IPS-20b (cell line): Measurements from ENCODE around the gene ZNF804A.

ENCODE experiments used
- H3K27ac ChIP-seq: one replicate; pipeline ENCODE4 v1.5.1; 2013; ENCODE audit warnings: low read length
- H3K27me3 ChIP-seq: 2 replicates; pipeline ENCODE4 v1.6.1; 2013; ENCODE audit warnings: mild to moderate bottlenecking, low read length, inconsistent platforms; ENCODE audit not compliant: insufficient read depth
- H3K36me3 ChIP-seq: 2 replicates; pipeline ENCODE4 v1.6.1; 2013; ENCODE audit warnings: low read depth, mild to moderate bottlenecking, inconsistent platforms, low read length, moderate library complexity; ENCODE audit not compliant: insufficient read depth
- H3K4me1 ChIP-seq: 2 replicates; pipeline ENCODE4 v1.6.1; 2013; ENCODE audit warnings: mild to moderate bottlenecking, control low read depth, inconsistent platforms, low read length, moderate library complexity; ENCODE audit not compliant: insufficient read depth
- H3K4me3 ChIP-seq: 2 replicates; pipeline ENCODE4 v1.5.1; 2013; ENCODE audit warnings: mild to moderate bottlenecking, low read length, inconsistent platforms
- H3K9ac ChIP-seq: 2 replicates; pipeline ENCODE4 v1.6.1; 2013; ENCODE audit warnings: low read depth, mild to moderate bottlenecking, inconsistent platforms, low read length, moderate library complexity
- H3K9me3 ChIP-seq: 2 replicates; pipeline ENCODE4 v1.6.1; 2013; ENCODE audit warnings: mild to moderate bottlenecking, low read depth, low read length, inconsistent platforms; ENCODE audit not compliant: insufficient read depth

ZNF804A gene

DNA sequence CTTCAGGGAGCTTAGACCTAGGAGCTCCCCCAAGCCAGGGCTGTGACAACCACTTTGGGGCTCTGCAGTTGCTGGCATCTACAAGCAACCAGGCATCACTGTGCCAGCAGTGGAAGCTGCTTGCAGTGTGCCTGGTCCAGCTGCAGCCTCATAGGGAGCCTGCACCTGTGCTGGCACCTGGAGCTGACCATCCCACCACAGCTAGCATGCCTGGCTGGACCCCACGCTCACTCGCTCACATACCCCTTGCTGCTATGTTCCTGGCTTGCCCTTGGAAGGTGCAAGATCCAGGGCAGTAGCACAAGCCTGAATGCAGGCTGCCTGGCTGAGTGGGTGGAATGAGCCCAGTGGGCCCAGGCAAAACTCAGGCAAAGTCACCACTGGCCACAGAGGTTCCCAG is 82.5 kb downstream of the ZNF804A start:
- 0 out of 2 replicates have a peak, but pooled peaks cover 4% of the 10 kb centered on the region for H3K9me3 ChIP-seq
- H3K36me3 ChIP-seq, result no peaks in the 10 kb centered on the region
- H3K4me3 ChIP-seq, result no peak overlapping the region
- H3K9ac ChIP-seq, result no peak overlapping the region
- H3K4me1 ChIP-seq, result no peaks in the 10 kb centered on the region
- no peak overlapping the region for H3K27ac ChIP-seq
- H3K27me3 ChIP-seq, result no peaks in the 10 kb centered on the region

DNA sequence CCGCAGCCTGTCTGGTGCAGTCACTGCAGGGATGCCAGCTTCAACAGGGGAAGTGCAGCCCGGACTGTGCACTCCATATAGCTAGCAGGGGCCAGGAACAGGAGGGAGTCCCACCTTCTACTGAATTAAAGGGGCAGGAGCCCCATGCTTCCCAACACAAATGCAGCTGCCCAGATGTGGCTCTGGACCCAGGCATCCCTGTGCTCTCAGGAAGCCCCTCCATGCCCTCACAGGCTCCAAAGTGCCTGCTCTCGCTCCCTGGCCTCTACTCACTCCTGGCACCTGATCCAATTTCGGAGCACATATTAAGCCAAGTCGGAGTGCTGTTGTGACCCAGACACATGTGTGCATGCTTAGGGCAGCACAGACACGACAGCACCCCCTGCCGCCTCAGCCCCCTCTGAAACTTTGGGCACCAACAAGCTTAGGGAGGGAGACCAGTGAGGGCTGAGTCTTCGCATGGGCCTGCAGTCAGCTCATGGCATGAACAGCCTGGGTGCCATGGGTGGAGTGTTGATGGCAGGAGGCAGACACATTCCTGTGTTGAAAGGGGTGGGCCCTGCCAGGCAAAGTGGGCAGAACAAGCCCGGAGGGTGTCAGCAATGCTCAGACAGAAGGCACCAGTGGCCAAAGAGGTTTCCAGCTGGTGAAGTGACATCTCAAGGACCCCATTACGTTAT is 83.5 kb downstream of the ZNF804A start:
- 0 out of 2 replicates have a peak, but pooled peaks cover 4% of the 10 kb centered on the region for H3K9me3 ChIP-seq
- H3K27me3 ChIP-seq, result no peaks in the 10 kb centered on the region
- no peak overlapping the region for H3K4me3 ChIP-seq
- no peak overlapping the region for H3K9ac ChIP-seq
- no peak overlapping the region for H3K27ac ChIP-seq
- no peaks in the 10 kb centered on the region for H3K36me3 ChIP-seq
- no peaks in the 10 kb centered on the region for H3K4me1 ChIP-seq

DNA sequence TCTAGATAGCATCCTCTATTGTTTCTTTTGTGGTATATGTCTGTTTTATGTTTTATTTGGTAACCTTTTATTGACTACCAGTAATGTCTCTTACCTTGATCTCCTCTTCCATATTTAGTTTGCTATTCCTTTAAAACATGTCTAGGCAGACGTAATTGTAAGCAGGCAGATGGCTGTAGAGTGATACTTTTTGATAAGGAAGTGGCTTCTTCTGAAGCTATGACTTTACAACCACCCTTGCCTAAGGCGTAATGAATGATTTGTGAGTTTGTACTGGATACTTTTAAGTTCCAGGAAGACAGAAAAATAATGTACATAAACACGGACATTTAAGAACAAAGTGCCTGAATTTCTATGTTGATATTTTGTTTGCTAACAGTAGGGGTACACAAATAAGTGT is 85.6 kb downstream of the ZNF804A start:
- no peak overlapping the region for H3K9ac ChIP-seq
- 0 out of 2 replicates have a peak, but pooled peaks cover 4% of the 10 kb centered on the region for H3K9me3 ChIP-seq
- no peaks in the 10 kb centered on the region for H3K27me3 ChIP-seq
- H3K36me3 ChIP-seq, result no peaks in the 10 kb centered on the region
- no peaks in the 10 kb centered on the region for H3K4me1 ChIP-seq
- no peak overlapping the region for H3K27ac ChIP-seq
- no peak overlapping the region for H3K4me3 ChIP-seq

DNA sequence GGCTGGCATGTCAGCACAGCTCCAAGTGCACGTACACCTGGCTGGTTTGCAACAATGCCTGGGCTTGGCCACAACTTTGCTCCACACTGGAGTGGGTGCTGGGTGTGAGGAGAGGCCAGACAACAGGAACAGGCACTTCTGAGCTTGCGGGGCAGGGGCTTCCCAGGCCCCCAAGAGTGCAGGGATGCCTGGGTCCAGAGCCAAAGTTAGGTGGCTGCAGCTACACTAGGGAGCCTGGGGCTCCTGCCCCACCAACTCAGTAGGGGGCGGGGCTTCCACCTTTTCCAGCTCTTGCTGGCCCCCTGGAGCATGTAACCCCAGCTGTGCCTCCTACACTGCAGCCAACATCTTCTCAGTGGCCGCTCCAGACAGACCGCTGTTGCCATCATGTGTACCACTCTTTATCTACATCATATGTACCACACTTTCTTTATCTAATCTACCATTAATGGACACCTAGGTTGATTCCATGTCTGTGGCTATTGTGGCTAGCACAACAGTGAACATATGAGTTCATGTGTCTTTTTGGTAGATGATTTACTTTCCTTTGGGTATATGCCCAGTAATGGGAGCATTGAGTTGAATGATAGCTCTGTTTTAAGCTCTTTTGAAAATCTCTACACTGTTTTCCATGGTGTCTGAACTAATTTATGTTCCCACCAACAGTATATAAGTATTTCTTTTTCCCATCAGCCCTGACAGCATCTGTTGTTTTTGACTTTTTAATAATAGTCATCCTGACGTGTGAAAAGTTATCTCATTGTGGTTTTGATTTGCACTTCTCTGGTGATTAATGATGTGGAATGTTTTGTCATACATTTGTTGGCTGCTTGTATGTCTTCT is 87.9 kb downstream of the ZNF804A start:
- Histone ChIP-seq H3K27ac (no peak overlapping the region), H3K4me1 (no peaks in the 10 kb centered on the region), H3K9me3 (no peaks in the 10 kb centered on the region), H3K9ac (no peak overlapping the region), H3K36me3 (no peaks in the 10 kb centered on the region), H3K27me3 (no peaks in the 10 kb centered on the region), H3K4me3 (no peak overlapping the region)

DNA sequence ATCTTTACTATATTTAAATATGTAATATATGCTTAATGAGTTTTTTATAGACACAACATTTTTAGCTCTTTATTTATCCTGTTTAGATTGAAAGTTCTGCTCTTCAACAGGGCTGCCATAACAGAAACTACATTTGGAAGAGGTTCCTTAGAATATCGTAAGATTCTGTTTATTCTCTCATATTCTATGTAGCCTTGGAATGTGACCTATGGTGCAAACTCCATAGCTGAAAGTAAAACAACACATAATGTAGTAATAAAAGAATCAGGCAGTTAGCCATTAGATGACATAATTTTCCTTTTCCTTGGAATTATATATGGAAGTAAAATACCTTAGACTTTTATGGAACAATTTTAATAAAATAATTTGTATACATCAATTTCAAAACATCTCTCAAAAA is 91.3 kb downstream of the ZNF804A start:
- Histone ChIP-seq H3K27me3 (no peaks in the 10 kb centered on the region), H3K36me3 (no peaks in the 10 kb centered on the region), H3K9ac (no peak overlapping the region), H3K4me1 (no peaks in the 10 kb centered on the region), H3K4me3 (no peak overlapping the region), H3K27ac (no peak overlapping the region), H3K9me3 (no peaks in the 10 kb centered on the region)

DNA sequence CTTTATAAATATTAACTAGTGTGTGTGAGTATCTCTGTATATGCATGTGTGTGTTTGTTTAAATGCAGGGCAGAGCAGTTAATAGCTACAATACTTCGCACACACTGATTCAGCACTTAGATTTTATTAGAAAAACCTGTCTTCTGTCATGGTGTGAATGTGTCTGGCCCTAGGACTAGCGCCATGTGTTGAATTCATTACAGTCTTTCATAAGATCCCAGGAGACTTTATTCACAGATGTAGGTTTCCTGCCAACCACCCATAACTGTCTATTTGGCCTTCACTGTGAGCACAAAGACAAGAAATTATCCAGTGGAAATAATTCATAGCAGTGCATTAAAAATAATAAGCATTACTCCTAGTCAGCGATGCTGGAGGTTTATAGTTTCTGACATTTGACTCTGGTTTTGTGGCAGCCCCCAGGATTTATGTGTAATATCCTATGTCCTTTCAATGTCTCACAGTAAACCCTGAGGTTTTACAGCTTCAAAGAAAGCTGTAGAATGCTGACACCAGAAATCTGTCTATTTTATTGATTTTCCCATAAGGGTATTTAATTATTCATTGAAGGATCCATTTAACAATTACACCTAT is 93.9 kb downstream of the ZNF804A start:
- H3K4me3 ChIP-seq, result no peak overlapping the region
- no peak overlapping the region for H3K9ac ChIP-seq
- H3K9me3 ChIP-seq, result no peaks in the 10 kb centered on the region
- H3K4me1 ChIP-seq, result no peaks in the 10 kb centered on the region
- H3K27ac ChIP-seq, result no peak overlapping the region
- H3K36me3 ChIP-seq, result no peaks in the 10 kb centered on the region
- H3K27me3 ChIP-seq, result no peaks in the 10 kb centered on the region

DNA sequence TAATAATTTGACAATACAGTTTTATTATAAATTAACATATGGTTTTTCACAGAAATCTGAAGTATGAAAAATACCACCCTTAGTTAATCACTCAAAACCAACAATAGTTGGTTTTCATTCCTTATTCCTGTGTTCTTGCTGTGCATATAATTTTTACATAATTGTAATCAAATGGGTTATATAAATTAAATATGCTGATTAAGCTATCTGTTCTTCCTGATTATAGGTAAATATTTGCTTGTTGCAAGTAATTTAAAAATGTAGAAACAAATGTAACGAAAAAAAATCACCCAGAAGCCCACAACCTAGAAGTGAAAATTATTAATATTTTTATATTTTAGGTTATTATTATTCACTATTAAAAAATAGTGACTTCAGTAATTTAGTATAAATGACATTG is 98.3 kb downstream of the ZNF804A start:
- Histone ChIP-seq H3K9ac (no peak overlapping the region), H3K36me3 (no peaks in the 10 kb centered on the region), H3K27ac (no peak overlapping the region), H3K27me3 (no peaks in the 10 kb centered on the region), H3K4me1 (no peaks in the 10 kb centered on the region; the same call in 1 of the 2 replicates), H3K4me3 (no peak overlapping the region), H3K9me3 (no peaks in the 10 kb centered on the region)

DNA sequence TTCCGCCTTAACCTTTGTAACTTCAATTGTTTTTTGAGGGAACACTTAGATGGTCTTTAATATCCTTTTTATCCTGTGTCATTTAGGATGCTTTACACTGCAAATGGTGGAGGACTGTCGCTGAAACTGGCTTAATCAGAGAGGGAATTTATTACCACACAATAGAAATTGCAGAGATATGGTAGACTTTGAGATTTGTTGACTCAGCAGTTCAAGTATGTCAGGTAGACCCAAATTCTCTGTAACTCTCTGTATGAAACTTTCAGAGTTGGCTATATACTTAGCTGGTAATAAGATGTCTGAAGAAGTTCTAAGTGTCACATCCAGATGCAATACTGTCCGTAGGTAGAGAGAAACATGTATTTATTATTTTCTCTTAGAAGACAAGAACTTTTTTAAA is 100.1 kb downstream of the ZNF804A start:
- Histone ChIP-seq H3K36me3 (no peaks in the 10 kb centered on the region), H3K27ac (no peak overlapping the region), H3K9ac (no peak overlapping the region), H3K9me3 (no peaks in the 10 kb centered on the region), H3K4me3 (no peak overlapping the region), H3K27me3 (no peaks in the 10 kb centered on the region), H3K4me1 (no peaks in the 10 kb centered on the region; the same call in 1 of the 2 replicates)

DNA sequence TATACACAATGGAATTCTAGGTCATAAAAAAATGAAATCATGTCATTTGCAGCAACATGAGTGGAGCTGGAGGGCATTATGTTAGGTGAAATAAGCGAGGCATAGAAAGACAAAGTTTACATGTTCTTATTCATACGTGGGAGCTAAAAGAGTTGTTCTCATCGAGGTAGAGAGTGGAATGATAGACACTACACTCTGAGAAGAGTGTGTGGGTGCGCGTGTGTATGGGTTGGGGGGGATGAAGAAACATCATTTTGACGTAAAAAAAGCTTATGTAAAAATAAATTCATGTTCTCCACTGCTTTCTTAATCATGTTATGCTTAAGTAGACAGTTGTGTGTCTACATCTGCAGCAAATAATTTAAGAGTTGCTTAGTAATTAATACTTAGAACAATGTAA is 123.6 kb downstream of the ZNF804A start:
- H3K4me3 ChIP-seq, result no peak overlapping the region
- no peaks in the 10 kb centered on the region for H3K36me3 ChIP-seq
- no peak overlapping the region for H3K9ac ChIP-seq
- H3K9me3 ChIP-seq, result peaks cover 12% of the 10 kb centered on the region; the same call in 1 of the 2 replicates
- H3K27me3 ChIP-seq, result no peaks in the 10 kb centered on the region
- no peak overlapping the region for H3K27ac ChIP-seq
- no peaks in the 10 kb centered on the region for H3K4me1 ChIP-seq

DNA sequence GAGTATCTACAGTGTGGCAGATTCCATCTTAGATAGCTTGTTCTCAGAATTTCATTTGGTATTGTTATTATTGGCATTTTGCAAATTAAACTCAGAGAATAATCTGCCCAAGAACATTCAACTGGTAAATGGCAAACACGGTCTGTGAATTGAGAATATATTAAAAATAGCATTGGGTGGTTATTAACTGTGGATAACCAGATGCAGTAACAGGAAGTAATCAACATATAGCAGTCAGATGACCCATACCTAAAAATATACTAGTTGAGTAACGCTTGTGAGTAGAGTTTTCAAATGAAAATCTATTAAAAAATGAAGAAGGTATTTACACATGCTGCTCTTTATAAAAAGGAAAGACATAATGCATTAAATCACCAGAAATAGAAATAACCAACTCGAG is 129.5 kb downstream of the ZNF804A start:
- Histone ChIP-seq H3K9ac (no peak overlapping the region), H3K27me3 (no peaks in the 10 kb centered on the region), H3K27ac (no peak overlapping the region), H3K36me3 (no peaks in the 10 kb centered on the region), H3K4me1 (no peaks in the 10 kb centered on the region), H3K4me3 (no peak overlapping the region), H3K9me3 (no peaks in the 10 kb centered on the region)

DNA sequence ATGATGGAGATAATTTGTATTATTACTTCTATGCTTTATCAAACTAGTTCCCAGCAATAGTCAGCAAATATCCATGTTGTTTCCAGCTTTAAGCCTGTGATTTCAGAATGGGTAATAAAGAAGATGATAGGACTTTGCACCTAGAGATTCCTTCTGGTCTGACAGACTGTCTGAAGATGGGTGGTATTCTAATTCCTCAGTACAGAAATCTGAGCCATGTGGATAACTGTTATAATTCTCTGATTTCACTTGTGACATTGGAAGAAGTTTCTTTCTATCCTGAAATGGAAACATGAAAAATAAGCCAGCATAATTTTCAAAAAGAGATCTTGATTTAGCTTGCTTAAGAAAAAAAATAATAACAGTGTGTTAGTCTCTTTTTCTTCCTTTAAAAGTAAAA is 130.1 kb downstream of the ZNF804A start:
- Histone ChIP-seq H3K27ac (no peak overlapping the region), H3K27me3 (no peaks in the 10 kb centered on the region), H3K4me1 (no peaks in the 10 kb centered on the region), H3K4me3 (no peak overlapping the region), H3K36me3 (no peaks in the 10 kb centered on the region), H3K9ac (no peak overlapping the region), H3K9me3 (no peaks in the 10 kb centered on the region)

DNA sequence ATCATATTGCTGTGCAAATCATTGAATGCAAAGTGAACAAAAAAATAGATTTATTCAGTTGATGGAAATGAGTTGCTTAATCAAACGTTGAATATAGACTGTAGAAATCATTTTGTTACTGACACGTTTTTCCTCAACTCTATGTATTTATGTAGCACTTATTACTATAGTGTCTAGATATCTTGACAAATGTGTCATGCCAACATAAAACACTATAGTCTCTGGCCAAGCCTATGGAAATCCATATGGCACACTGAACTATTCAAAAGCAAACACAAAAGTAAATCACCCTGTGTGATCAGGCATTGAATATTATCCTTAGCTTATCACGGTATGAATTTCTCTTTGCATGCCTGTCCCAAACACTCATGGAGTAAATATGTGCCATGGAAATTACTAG is 131.3 kb downstream of the ZNF804A start:
- Histone ChIP-seq H3K9me3 (no peaks in the 10 kb centered on the region), H3K4me3 (no peak overlapping the region), H3K4me1 (no peaks in the 10 kb centered on the region; the same call in 1 of the 2 replicates), H3K9ac (no peak overlapping the region), H3K27ac (no peak overlapping the region), H3K27me3 (no peaks in the 10 kb centered on the region), H3K36me3 (no peaks in the 10 kb centered on the region)
